Neuronal stem cell (in vitro differentiated cells): ENCODE results near the gene SH3BP1.

Source experiments
- DNase-seq: peaks from one replicate; pipeline ENCODE4 v3.0.0-alpha.2; 2013; ENCODE audit warnings: low spot score
- H2AFZ ChIP-seq: one replicate; pipeline ENCODE4 v1.6.1; 2013; ENCODE audit warnings: mild to moderate bottlenecking, low read length, inconsistent platforms
- H2AK5ac ChIP-seq: 2 replicates; pipeline ENCODE4 v1.6.1; 2013; ENCODE audit warnings: low read depth, mild to moderate bottlenecking, inconsistent platforms, low read length, moderate library complexity, mixed read lengths
- H2BK120ac ChIP-seq: 2 replicates; pipeline ENCODE4 v1.6.1; 2013; ENCODE audit warnings: low read depth, mild to moderate bottlenecking, inconsistent platforms, low read length, moderate library complexity, mixed read lengths
- H2BK12ac ChIP-seq: one replicate; pipeline ENCODE4 v1.6.1; 2013; ENCODE audit warnings: low read length, inconsistent platforms
- H2BK15ac ChIP-seq: 2 replicates; pipeline ENCODE4 v1.6.1; 2013; ENCODE audit warnings: mild to moderate bottlenecking, low read length, inconsistent platforms, mixed read lengths
- H2BK5ac ChIP-seq: one replicate; pipeline ENCODE4 v1.6.1; 2013; ENCODE audit warnings: inconsistent platforms, mild to moderate bottlenecking, low read length, moderate library complexity
- H3K14ac ChIP-seq: one replicate; pipeline ENCODE4 v1.6.1; 2013; ENCODE audit warnings: low read length, inconsistent platforms
- H3K18ac ChIP-seq: 2 replicates; pipeline ENCODE4 v1.6.1; 2013; ENCODE audit warnings: low read length, inconsistent platforms
- H3K23ac ChIP-seq: 2 replicates; pipeline ENCODE4 v1.6.1; 2013; ENCODE audit warnings: low read depth, mild to moderate bottlenecking, mixed read lengths, low read length, inconsistent platforms; ENCODE audit not compliant: poor library complexity
- H3K27ac ChIP-seq: replicated peaks from 3 replicates; pipeline ENCODE4 v1.5.1; 2013; ENCODE audit warnings: low read length, inconsistent platforms
- H3K27me3 ChIP-seq, 3 experiments: 2 replicates each; pipeline ENCODE4 v1.6.1; 2013; ENCODE audit warnings: low read length in 3 of 3, mild to moderate bottlenecking in 2 of 3, inconsistent platforms in 1 of 3, low read depth in 1 of 3, mixed read lengths in 1 of 3, moderate library complexity in 1 of 3; ENCODE audit not compliant: control insufficient read depth in 3 of 3, insufficient read depth in 3 of 3
- H3K36me3 ChIP-seq, 2 donors: replicated peaks in 1 of 2; 2 replicates each; pipeline ENCODE4 v1.6.1; 2013; ENCODE audit warnings: low read length in 2 of 2; ENCODE audit not compliant: control insufficient read depth in 2 of 2, insufficient read depth in 2 of 2
- H3K4ac ChIP-seq: 2 replicates; pipeline ENCODE4 v1.6.1; 2013; ENCODE audit warnings: inconsistent platforms, mild to moderate bottlenecking, low read length, moderate library complexity
- H3K4me1 ChIP-seq, 2 donors: 1 replicate in 1 of 2; 2 replicates in 1 of 2; pipeline ENCODE4 v1.6.1; 2013; ENCODE audit warnings: low read length in 2 of 2, low read depth in 1 of 2; ENCODE audit not compliant: control insufficient read depth in 2 of 2, insufficient read depth in 1 of 2
- H3K4me2 ChIP-seq: one replicate; pipeline ENCODE4 v1.6.1; 2013; ENCODE audit warnings: mild to moderate bottlenecking, low read length, inconsistent platforms; ENCODE audit not compliant: insufficient read depth, poor library complexity, severe bottlenecking
- H3K4me3 ChIP-seq, 2 donors: 2 replicates each; pipeline ENCODE4 v1.5.1; 2013; ENCODE audit warnings: low read length in 2 of 2, mild to moderate bottlenecking in 2 of 2, inconsistent platforms in 1 of 2, moderate library complexity in 1 of 2
- H3K79me1 ChIP-seq: one replicate; pipeline ENCODE4 v1.6.1; 2013; ENCODE audit warnings: low read depth, mild to moderate bottlenecking, inconsistent platforms, low read length, moderate library complexity
- H3K9ac ChIP-seq: one replicate; pipeline ENCODE4 v1.6.1; 2013; ENCODE audit warnings: mild to moderate bottlenecking, low read depth, low read length, inconsistent platforms; ENCODE audit not compliant: poor library complexity
- H3K9me3 ChIP-seq, 2 donors: replicated peaks in 1 of 2; 2 replicates each; pipeline versions ENCODE3 to v1.6.1; 2013; ENCODE audit warnings: low read length in 2 of 2, mild to moderate bottlenecking in 2 of 2, inconsistent platforms in 1 of 2, low read depth in 1 of 2, mixed read lengths in 1 of 2, moderate library complexity in 1 of 2; ENCODE audit not compliant: control insufficient read depth in 2 of 2, insufficient read depth in 1 of 2
- H4K8ac ChIP-seq: one replicate; pipeline ENCODE4 v1.6.1; 2013; ENCODE audit warnings: low read depth, mild to moderate bottlenecking, inconsistent platforms, low read length, moderate library complexity
- H4K91ac ChIP-seq: one replicate; pipeline ENCODE4 v1.6.1; 2013; ENCODE audit warnings: low read length, low read depth, mild to moderate bottlenecking, inconsistent platforms; ENCODE audit not compliant: poor library complexity
- WGBS, 2 donors: extraction: QIAGEN DNeasy Blood & Tissue Kit; methylation state at CpG; one replicate each; pipeline ENCODE4 v1.1.7; 2013; ENCODE audit warnings: missing lambda C conversion rate in 2 of 2, mixed read lengths in 1 of 2; ENCODE audit not compliant: insufficient read length in 2 of 2, insufficient replicate concordance in 1 of 2; ENCODE audit errors: extremely low coverage in 2 of 2; 5-methylcytosine and 5-hydroxymethylcytosine counted together

The SH3BP1 gene

DNA sequence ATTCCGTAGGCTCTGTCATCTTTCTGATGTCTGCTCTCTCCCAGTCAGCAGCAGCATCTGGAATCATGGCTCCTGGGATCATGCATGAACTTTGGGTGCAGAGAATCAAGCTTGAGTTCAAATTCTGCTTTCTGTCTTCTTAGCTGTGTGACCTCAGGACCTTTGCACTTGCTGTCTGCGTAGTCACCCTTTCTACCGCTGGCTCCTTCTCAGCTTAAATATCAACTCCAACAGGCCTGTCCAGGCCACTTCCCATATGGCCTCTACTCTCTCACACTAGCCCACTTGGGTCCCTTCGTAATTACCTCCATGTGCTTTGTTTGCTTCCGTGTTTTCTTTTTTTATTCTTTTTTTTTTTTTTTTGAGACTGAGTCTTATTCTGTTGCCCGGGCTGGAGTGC, 35.4 kb upstream of the SH3BP1 start:
- no peak overlapping the region for H3K4me2 ChIP-seq
- H3K36me3 ChIP-seq: no peaks in the 10 kb centered on the region
- H3K14ac ChIP-seq: no peak overlapping the region
- H4K91ac ChIP-seq: no peak overlapping the region
- H3K18ac ChIP-seq: no peak overlapping the region
- H3K79me1 ChIP-seq: no peaks in the 10 kb centered on the region
- no peak overlapping the region for H2BK12ac ChIP-seq
- no peak overlapping the region for H3K23ac ChIP-seq
- H2BK15ac ChIP-seq: no peak overlapping the region
- no CpG with 5 or more reads among the region's 6 CpGs for WGBS, 2 donors
- H2AK5ac ChIP-seq: no peak overlapping the region
- no peak overlapping the region for H3K4ac ChIP-seq
- H3K9ac ChIP-seq: no peak overlapping the region
- no peaks in the 10 kb centered on the region for H3K9me3 ChIP-seq
- no peak for DNase-seq
- no peak overlapping the region for H2BK5ac ChIP-seq
- peaks cover 7 to 8% of the 10 kb centered on the region in 2 donors for H3K4me1 ChIP-seq
- H3K4me3 ChIP-seq: no peak overlapping the region
- H3K27ac ChIP-seq: no peak overlapping the region
- H2BK120ac ChIP-seq: no peak overlapping the region
- H4K8ac ChIP-seq: no peak overlapping the region
- peaks cover 0 to 7% (median 0%) of the 10 kb centered on the region in 3 experiments for H3K27me3 ChIP-seq
- no peak overlapping the region for H2AFZ ChIP-seq

DNA sequence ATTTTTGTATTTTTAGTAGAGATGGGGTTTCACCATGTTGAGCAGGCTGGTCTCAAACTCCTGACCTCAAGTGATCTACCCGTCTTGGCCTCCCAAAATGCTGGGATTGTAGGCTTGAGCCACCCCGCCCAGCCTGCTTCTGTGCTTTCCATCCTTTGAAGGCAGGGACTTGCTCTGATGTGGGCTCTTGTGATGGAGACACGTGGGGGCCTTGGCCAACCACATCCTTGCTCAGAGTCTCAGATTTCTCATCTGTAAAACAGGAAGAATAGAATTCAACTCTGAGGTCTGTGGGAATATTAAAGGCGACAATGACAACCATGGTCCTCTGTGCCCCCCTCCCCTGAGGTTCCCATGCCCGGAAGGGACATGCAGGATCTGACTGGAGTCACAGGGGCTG, 34.6 kb upstream of the SH3BP1 start:
- Histone ChIP-seq H3K9ac (no peak overlapping the region), H3K79me1 (no peaks in the 10 kb centered on the region), H2AK5ac (peak overlapping the region; percentile 10), H4K91ac (no peak overlapping the region), H3K27me3 (peaks cover 0 to 7% (median 0%) of the 10 kb centered on the region in 3 experiments), H4K8ac (no peak overlapping the region), H3K9me3 (no peaks in the 10 kb centered on the region), H2BK5ac (no peak overlapping the region), H3K4me2 (no peak overlapping the region), H2AFZ (no peak overlapping the region), H2BK12ac (no peak overlapping the region), H3K36me3 (no peaks in the 10 kb centered on the region), H3K18ac (no peak overlapping the region), H3K27ac (no peak overlapping the region), H3K4me1 (peaks cover 10 to 12% of the 10 kb centered on the region in 2 donors), H3K4me3 (no peak overlapping the region), H2BK15ac (no peak overlapping the region), H3K4ac (no peak overlapping the region), H2BK120ac (no peak overlapping the region), H3K23ac (no peak overlapping the region), H3K14ac (no peak overlapping the region)
- no CpG with 5 or more reads among the region's 5 CpGs for WGBS, 2 donors
- no peak for DNase-seq

DNA sequence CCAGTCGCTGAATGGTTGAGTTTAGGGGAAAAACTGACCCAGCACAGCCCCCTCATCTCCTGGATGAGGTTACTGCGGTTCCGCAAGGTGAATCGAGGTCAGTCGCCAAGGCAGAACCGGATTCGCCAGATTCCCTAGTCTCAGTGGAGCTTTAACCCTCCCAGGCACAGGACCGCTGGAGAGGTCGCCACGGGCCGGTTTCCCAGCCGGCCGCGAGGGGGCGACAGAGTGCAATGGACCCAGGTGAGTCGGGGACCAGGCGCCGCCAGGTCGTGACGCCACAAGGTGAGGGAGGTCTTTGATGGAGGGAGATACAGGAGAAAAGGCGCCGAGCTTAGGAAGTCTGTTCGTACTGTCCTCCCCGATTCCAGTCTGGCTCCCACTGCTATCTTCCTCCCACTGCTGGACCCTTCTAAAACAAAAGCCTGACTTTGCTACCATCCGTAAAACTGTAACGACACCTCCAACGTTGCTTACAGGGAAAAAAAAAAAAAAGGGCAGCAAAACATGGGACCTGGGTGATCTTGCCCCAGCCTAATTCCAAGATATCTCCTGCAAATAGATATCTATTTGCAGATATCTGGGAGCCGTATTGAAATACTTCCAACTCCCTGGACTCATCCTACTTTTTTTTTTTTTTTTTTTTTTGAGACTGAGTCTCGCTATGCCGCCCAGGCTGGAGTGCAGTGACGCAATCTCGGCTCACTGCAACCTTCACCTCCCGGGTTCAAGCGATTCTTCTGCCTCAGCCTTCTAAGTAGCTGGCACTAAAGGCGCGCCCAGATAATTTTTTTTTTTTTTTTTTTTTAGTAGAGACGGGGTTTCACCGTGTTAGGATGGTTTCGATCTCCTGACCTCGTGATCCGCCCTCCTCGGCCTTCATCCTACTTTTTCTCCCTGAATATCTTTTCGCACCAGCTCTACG, 32.2 kb upstream of the SH3BP1 start:
- Histone ChIP-seq H2BK5ac (no peak overlapping the region), H3K36me3 (peaks cover 0 to 8% of the 10 kb centered on the region in 2 donors), H3K4ac (no peak overlapping the region), H2AK5ac (no peak overlapping the region), H2BK15ac (no peak overlapping the region), H4K91ac (no peak overlapping the region), H3K27ac (no peak overlapping the region), H3K4me3 (peak overlapping the region; percentile 47 to 86), H3K4me2 (peak overlapping the region; percentile 46), H3K23ac (no peak overlapping the region), H4K8ac (no peak overlapping the region), H2AFZ (peak overlapping the region; percentile 88), H3K9ac (no peak overlapping the region), H3K9me3 (no peaks in the 10 kb centered on the region), H3K27me3 (peaks cover 0 to 7% (median 0%) of the 10 kb centered on the region in 3 experiments), H3K4me1 (peaks cover 11 to 14% of the 10 kb centered on the region in 2 donors), H2BK12ac (no peak overlapping the region), H3K14ac (no peak overlapping the region), H3K79me1 (no peaks in the 10 kb centered on the region), H3K18ac (no peak overlapping the region), H2BK120ac (no peak overlapping the region)
- no CpG with 5 or more reads among the region's 44 CpGs for WGBS, 2 donors
- peak; percentile 76 for DNase-seq

DNA sequence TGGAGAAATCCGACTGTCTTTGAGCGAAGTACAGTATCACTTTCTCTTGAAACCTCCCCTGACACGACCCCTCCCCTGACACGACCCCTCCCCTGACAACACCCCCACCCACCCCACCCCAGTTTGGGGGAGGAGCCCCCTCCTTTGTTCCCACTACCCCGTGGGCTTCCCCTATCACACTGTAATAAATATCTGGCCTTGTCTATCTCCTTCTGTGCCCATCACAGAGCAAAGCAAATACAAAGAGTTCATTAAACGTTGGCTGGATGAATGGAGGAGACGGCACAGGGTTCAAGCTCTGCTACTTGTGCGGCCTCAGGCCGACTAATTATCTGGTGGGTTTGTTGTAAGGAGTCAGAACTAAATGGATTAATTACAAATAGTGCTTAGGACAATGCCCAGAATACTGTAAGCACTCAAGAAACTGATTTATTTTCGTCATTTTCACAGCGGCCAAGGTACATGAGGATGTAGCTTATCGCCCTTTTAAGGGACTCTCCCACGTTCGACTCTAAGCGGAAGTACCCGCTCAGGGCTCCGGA, 31.5 kb upstream of the SH3BP1 start:
- Histone ChIP-seq H4K8ac (no peak overlapping the region), H3K36me3 (peaks cover under 1 to 11% of the 10 kb centered on the region in 2 donors), H3K9me3 (no peaks in the 10 kb centered on the region), H3K79me1 (no peaks in the 10 kb centered on the region), H2BK120ac (no peak overlapping the region), H3K18ac (peak overlapping the region; percentile 54), H2AK5ac (no peak overlapping the region), H3K9ac (no peak overlapping the region), H3K4ac (no peak overlapping the region), H3K4me1 (peaks cover 11 to 14% of the 10 kb centered on the region in 2 donors), H3K14ac (no peak overlapping the region), H2BK5ac (peak overlapping the region; percentile 98), H2BK15ac (no peak overlapping the region), H3K23ac (no peak overlapping the region), H3K27ac (peak overlapping the region; percentile 100), H2AFZ (peak overlapping the region; percentile 88), H3K4me2 (peak overlapping the region; percentile 88), H4K91ac (no peak overlapping the region), H2BK12ac (no peak overlapping the region), H3K4me3 (peak overlapping the region; percentile 86 to 92), H3K27me3 (peaks cover 0 to 7% (median 0%) of the 10 kb centered on the region in 3 experiments)
- no CpG with 5 or more reads among the region's 17 CpGs for WGBS, 2 donors
- no peak for DNase-seq
